ENCODE measurements around the gene COL5A1.

Gene COL5A1

DNA sequence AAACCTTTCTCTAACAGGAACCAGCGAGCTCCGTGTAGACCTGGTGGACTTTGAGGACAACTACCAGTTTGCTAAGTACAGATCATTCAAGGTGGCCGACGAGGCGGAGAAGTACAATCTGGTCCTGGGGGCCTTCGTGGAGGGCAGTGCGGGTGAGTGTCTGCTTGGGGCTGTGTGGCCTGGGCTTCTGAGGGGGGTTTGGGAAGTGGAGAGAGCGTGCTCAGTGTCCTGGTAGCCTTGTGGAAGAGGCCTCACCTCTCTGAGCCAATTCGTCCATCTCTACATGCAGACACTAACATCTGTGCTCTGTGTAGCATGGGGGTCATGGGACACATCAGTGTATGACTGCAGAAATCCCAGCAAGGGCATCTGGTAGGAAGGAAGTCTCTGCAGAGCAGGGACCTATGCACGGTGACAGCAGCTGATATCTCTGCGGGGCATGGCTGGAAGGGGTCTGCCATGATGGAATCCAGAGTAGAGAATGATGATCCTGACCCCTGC, 244.9 kb downstream of the COL5A1 start:
- no peak for DNase-seq (ENCODE audit: low read depth in 1 of 2, low spot score in 1 of 2)

GRCh38 chr9:134887219-134887618, 245.6 kb downstream of the COL5A1 start:
- no peak for DNase-seq (ENCODE audit: low read depth in 1 of 2, low spot score in 1 of 2)

- no peak for DNase-seq (ENCODE audit: low read depth in 1 of 2, low spot score in 1 of 2)
Observed at GRCh38 chr9:134887686-134888602, 246.3 kb downstream of the COL5A1 start.

GRCh38 chr9:134888603-134889190, 247.1 kb downstream of the COL5A1 start:
- DNase-seq (ENCODE audit: low read depth in 1 of 2, low spot score in 1 of 2), result no peak

DNA sequence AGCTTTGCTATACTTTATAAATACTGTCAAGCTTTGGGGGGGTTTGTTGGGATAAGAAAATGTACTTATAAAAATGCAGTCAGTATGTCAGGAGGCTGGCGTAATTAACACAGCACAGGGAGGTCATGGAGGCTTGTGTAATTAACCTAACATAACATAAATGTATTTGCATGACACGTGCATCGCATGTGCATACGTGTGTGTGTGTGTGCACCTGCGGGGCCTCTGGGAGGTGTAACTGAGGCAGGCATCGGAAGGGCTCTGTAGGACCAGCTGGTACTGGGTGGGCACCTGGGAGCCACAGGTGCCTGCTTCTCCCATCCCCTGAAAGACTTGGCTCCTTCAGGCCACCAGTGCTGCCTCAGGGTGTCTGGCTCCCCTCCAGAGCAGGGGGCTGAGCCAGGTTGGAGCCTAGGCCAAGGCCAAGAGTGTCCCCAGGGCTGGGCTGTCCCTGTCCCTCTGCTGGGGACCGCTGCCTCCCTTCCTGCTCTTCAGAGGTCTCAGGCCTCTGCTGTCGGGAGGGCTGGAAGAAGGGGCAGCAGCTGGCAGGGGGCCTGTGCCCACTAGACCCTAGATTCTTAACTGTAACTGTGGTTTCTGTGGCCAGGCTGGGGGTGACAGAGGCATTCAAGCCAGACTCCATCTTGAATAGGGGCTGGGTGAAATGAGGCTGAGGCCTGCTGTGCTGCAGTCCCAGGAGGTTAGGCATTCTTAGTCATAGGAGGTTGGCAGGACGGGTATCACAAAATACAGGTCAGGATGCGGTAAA, 248.0 kb downstream of the COL5A1 start:
- DNase-seq (ENCODE audit: low read depth in 1 of 2, low spot score in 1 of 2), result no peak

GRCh38 chr9:134890155-134890495, 248.5 kb downstream of the COL5A1 start:
- no peak for DNase-seq (ENCODE audit: low read depth in 1 of 2, low spot score in 1 of 2)

DNA sequence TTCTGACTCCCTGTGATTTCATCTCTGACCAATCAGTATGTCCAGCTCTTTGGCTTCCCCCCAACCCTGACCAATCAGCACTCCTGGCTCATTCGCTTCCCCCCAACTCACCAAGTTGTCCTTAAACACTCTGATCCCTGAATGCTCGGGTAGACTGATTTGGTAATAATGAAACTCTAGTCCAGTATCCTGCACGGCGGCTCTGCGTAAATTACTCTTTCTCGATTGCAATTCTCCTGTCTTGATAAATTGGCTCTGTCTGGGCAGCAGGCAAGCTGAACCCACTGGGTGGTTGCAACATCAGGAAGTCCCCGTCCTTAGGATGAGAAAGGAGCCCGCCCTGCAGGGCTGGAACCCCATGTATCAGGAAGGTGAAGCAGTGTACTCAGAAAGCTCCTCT, 249.4 kb downstream of the COL5A1 start:
- no peak for DNase-seq (ENCODE audit: low read depth in 1 of 2, low spot score in 1 of 2)

DNA sequence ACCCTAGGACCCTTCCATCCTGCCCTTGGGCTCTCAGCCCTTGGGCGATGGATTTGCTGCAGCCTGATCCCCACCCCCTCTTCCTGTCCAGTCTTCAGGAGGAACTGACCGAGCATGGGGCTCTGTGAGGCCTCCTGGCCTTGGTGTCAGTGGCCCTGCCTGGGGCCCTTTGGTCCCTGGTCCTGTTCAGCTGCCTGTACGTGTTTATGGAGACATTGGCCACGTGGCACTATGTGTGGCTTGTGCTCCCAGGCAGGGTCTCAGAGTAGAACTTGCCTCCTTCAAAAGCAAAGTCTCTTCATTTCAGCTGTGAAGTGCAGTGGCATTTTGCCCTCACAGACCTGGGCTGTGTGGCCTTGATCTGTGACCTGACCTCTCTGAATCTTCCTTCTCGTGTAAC, 250.1 kb downstream of the COL5A1 start:
- DNase-seq (ENCODE audit: low read depth in 1 of 2, low spot score in 1 of 2), result no peak

- DNase-seq (ENCODE audit: low read depth in 1 of 2, low spot score in 1 of 2), result no peak
Observed at GRCh38 chr9:134892221-134892620, 250.6 kb downstream of the COL5A1 start.

DNA sequence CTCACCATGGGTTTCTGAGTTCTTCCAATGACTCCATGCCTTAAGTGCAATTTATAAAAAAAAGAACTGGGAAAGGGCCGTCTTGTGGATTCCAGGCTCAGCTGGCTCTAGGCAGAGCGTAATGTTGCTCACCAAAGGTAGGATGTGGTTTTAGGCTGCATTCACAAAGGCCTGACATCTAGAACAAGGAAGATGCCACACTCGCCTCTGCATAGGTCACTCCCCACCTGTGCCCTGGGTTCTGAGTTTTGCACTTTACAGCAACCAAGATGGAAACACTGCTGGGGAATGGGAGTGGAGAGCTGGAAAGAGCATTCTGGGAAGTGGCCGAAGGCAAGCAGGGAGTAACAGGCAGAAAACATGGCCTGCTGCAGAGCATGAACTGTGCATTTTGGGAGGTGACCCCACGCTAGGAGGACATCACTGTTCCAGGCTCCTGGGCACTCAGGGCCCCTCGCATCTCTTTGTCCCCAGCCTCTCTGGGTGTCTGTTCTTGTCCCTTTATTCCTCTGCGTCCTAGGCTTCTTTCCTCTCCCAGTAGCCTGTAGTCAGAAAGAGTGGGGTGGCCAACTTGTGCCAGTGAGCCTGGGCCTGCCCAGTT, 251.3 kb downstream of the COL5A1 start:
- no peak for DNase-seq (ENCODE audit: low read depth in 1 of 2, low spot score in 1 of 2)

All from activated T-helper 1 cell treated with anti-CD3 and anti-CD28 coated beads, Interleukin-2, amount 50 U/mL, for 16 hours (primary cell).